Frontal cortex (tissue), 4 donors: ENCODE data around the gene EVA1C. TPM values are rescaled to one million over a fixed set of nuclear protein-coding genes. Genes with fewer than 3 reads are reported as not detected.
"Not testable (repeated sequence)": the region's sequence is repeated elsewhere in the genome, so short reads cannot be mapped to it uniquely, and the experiment has no call there.

Experiments used
- DNase-seq, 2 donors: peaks; one replicate each; pipeline ENCODE4 v3.0.0; 2012; ENCODE audit warnings: low spot score in 2 of 2
- FAIRE-seq: peaks from 2 replicates; lab custom pipeline; 2012; peaks lifted over from hg19 to GRCh38; lab: Jason Lieb, UNC
- small RNA-seq: library from RNA; depleted of rRNA; stranded (forward); fragments of <200 nt; gene quantifications from one replicate; pipeline ENCODE3, GENCODE V24; 2014
- total RNA-seq: library from RNA; depleted of rRNA; stranded (reverse); fragments of >200 nt; gene quantifications from one replicate; pipeline ENCODE4 v1.2.3, GENCODE V29; 2014
- donor health status: control.
- donor health status: control.
- donor health status: control.

Gene EVA1C
- total RNA-seq, 1 donor from 2014 or later = 2.4 TPM

DNA sequence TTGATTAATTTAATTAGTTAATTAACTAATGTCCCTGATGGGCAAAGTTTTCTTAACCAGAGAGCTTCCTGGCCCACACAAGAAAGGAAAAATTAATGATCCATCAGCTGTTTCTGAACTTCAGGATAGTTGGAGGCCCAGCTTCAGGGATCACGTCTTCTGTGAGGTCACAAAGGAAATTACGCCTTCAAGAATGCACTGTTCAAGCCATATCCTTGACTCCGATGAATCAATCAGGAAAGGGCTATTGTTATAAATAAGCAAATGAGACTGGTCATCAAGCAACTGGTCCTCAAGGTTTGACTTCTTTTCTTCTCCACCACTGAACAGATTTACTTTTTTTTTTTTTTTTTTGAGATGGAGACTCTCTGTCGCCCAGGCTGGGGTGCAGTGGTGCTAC lies 132.2 kb downstream of the EVA1C start:
- FAIRE-seq = no peak
- DNase-seq = no peak

DNA sequence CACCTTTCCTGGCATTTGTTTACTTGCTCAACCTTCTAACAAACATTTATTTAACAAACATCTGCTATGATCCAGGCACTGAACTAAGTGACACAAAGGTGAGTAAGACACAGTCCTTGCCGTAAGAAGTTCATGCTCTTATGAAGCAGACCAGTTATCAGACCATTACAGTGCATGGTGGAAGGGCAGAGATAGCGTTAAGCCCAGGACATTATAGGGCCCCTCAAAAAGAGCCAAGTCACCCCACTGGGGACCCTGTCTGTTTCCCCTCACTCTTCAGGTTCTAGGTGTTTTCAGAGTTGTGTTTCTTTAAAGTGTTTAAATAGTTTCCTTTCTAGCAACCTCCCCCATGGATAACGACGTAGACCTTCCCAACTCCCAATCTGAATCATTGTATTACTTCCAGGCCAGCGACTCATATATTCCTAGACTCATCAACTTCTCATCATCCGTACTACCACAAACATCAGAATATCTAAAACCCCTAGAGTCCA lies 133.5 kb downstream of the EVA1C start:
- FAIRE-seq = no peak
- DNase-seq = no peak

DNA sequence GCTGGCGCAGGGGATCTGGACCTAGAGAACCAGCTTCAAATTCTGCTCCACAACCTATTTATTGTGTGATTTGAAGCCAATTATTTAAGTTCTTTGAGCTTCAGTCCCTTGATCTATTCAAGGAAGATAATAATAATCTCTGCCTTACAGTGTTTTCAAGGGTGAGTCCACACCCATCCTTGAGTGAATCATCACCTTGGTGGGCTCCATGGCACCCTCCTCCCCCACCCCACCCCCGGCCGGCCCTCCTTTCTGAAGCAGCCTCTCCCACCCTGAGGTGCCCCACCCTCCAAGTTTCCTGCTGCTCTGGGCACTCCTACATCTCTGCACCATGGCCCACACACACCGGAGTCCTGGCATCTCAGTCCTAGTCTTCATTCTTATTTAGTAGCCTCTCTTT lies 134.5 kb downstream of the EVA1C start:
- no peak for DNase-seq
- no peak for FAIRE-seq

DNA sequence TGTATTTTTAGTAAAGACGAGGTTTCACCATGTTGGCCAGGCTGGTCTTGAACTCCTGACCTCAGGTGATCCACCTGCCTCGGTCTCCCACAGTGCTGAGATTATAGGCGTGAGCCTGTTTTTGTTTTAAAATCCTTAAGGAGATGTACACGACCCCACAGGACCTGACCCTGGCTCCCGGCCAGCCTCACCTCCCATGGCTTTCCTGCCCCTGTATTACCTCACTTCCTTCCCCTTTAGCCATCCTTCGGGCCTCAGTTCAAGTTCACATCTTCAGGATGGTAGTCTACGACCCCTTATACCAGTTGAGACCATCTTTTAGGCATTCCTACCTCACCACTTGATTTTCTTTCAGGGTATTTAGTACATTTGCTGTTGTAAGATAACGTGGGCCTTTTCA lies 136.5 kb downstream of the EVA1C start:
- DNase-seq = no peak

DNA sequence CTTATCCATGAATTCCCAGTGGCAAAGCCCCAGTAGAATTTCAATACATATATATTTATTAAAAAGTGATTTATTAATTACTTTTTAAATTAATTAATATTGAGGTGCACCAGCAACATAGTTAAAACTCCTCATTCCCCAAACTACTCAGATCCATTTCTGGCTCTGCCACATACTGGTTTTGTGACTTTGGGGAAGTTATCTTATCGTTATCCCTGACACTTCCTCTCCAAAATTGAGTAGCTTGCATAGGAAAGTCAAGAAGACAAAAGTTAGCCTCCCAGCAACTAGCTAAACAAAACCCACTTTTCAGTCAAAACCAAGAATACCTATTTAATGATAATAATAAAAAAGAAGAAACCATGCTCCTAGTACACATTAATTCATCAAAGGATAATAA lies 136.9 kb downstream of the EVA1C start:
- DNase-seq = no peak

More for the DNA sequence above, 136.5 kb downstream of the EVA1C start:
- FAIRE-seq = no peak

DNA sequence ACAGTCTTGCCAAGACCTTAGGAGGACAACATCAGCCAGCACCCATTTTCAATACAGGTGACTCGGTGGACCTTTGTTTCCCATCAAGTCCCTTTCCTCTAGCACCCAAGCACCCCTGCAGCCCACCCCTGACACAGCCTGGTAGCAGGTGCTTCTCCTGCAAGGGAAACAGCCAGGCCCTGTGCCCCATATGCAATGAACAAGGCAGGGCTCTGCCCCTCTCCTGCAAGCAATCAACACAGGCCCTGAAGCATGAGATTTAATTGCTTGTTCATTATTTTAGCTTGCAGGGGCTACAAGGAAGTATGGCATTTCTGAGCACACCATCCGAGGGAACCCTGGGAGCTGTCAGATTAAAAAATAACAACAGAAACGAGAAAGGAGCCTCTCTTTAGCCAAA lies 137.4 kb downstream of the EVA1C start:
- DNase-seq (no peak), FAIRE-seq (no peak)

More for the DNA sequence above, 136.9 kb downstream of the EVA1C start:
- FAIRE-seq = no peak

DNA sequence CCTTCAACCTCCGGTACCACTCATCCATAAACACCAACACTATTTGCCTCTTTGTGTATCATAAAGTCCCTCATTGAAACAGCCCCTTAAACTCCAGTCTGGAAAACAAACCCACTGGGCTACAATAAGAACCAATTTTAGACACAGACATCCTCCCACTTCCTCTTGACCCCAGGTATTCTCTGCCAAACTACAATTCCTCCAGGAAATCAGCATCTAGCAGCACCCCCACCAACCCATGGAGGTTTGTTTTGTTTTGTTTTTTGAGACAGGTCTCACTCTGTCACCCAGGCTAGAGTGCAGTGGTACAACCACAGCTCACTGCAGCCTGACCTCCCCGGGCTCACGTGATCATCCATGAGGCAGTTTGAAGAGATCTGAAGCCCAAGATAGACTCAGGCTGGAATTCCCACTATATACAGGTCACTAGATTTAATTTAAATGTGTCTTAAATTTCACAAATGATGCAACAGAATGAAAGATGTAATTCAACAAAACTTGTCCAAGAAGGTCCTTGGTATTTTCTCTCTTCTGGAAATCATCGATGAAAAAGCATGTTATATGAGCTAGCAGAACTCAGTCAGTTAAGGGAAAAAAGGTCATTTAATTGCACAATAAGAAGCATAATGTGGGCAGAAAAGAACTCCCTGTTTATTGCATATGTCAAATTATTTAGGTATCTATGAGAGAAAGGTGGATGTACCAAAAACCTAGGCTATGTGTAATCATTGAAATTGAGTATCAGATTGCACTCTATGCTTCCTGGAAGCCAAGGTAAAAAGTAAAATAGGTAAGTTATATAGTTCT lies 142.5 kb downstream of the EVA1C start:
- DNase-seq (no peak), FAIRE-seq (no peak)

DNA sequence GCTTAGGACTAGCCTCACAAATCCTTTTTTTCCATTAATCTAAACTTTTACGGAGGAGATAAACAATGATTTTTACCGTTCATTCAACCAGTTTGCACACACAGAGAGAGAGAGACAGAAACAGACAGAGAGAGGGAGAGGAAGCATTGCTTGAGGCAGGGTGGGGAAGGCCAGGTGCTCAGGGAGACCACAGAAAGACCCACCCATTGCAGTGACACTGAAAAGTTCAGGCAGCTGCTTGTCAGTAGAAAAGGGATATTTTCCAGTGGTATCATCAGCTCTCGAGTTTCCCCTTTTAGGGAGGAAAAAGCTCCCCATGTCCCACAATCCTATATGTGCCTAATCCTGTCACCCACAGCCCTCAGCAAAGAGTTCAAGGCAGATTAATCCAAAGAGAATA lies 145.6 kb downstream of the EVA1C start:
- FAIRE-seq (no peak), DNase-seq (no peak)

DNA sequence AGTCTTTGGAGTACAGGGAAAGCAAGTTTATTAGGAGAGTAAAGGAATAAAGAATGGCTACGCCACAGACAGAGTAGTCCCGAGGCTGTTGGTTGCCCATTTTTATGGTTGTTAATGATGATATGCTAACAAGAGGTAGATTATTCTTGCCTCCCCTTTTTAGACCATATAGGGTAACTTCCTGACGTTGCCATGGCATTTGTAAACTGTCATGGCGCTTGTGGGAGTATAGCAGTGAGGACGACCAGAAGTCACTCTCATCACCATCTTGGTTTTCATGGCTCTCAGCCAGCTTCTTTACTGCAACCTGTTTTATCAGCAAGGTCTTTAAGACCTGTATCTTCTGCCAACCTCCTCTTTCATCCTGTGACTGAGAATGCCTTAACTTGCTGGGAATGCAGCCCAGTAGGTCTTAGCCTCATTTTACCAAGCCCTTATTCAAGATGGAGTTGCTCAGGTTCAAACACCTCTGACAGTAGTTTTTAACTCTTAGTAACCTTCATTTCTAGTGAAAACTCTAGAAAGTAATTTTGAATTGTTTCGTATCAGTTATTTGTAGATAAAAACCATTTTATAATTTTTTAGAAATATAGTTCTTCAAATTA lies 146.6 kb downstream of the EVA1C start:
- FAIRE-seq (no peak), DNase-seq (no peak)

DNA sequence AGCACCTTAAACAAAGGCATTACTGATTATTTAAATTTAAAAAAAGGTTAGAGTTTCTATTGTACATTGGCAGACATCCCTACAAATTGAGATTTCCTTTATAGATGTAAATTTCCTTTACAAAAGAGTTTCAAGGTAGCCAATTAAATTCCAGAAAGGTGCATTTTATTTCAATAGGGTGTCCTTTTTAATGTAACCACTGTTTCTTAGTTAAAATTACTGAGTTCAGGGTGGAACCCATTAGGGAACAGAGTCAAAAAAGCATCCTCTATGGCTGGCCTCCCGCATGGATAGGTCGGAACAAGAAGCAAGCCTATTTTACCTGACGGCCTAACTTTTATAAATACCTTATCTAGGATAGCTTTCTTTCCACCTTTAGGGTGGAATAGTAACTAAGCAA lies 148.4 kb downstream of the EVA1C start:
- FAIRE-seq = no peak
- DNase-seq = no peak

DNA sequence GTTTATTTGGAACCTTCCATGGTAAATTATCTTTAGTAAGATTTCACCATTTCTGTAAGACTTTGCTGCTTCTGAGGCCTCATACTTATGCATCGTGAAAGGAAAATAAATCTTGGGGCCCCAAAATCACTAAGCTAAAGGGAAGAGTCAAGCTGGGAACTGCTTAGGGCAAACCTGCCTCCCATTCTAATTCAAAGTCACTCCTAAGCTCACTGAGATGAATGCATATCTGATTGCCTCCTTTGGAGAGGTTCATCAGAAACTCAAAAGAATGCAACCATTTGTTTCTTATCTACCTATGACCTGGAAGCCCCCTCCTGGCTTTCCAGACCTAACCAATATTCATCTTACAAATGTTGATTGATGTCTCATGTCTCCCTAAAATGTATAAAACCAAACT lies 149.0 kb downstream of the EVA1C start:
- not testable (repeated sequence) for DNase-seq, FAIRE-seq

DNA sequence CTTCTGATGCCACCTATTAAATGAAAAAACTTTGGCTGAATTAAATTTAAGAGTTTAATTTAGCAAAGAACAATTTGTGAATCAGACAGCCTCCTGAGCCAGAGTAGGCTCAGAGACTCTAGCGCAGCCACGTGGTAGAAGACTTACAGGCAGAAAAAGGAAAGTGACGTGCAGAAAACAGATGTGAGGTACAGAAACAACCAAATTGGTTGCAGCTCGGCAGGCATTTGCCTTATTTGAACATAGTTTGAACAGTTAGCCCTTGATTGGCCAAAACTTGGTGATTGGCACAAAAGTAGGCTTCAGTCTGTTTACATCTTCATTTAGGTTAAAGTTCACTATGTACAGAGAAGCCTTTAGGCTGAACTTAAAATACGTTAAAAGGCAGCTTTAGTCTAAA lies 149.9 kb downstream of the EVA1C start:
- DNase-seq (no peak), FAIRE-seq (no peak)

DNA sequence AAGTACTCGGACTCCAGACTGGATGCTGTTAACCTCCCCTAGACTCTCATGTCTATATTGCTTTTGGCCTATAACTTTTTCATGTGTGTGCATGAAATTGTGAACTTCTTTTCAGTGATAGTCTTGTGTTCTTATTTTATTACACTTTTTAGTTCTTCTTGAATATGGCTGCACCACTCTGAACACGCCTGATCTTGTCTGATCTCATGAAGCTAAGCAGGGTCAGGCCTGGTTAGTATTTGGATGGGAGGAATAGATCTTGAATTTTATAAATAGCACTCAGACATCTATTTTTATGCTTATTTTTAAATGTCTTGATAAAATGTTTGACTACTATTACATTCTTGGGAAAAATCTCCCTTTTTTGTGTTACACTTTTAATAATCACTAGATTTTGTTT lies 150.4 kb downstream of the EVA1C start:
- FAIRE-seq = no peak
- DNase-seq = no peak

Small RNAs within 50 kb of the gene (small RNA-seq; reads per million reads assigned to genes)
- gene RF00438 (not detected), gene RNA5SP490 (not detected), gene SNORA80A (30.1 reads per million, percentile 97 among the genes with 10 or more reads in this experiment)

Other genes with a start within 250 kb of the EVA1C start
- 6.9 TPM for gene MIS18A, start 133.7 kb upstream of the EVA1C start, total RNA-seq
- gene MRAP, start 113.9 kb upstream of the EVA1C start, total RNA-seq = not detected
- gene URB1, start 19.7 kb upstream of the EVA1C start, total RNA-seq = 14.3 TPM
- gene TCP10L, start 172.8 kb downstream of the EVA1C start, total RNA-seq = 2.0 TPM
- gene CFAP298, start 199.7 kb downstream of the EVA1C start, total RNA-seq = 16.3 TPM